Esophagus squamous epithelium (tissue), 5 donors: Measurements from ENCODE around the gene MINDY4. TPM values are rescaled to one million over a fixed set of nuclear protein-coding genes. Genes with fewer than 3 reads are reported as not detected.

Experiments
- DNase-seq: peaks from one replicate; lab custom pipeline; 2025; lab: John Stamatoyannopoulos, UW
- H3K27ac ChIP-seq, 4 donors: fragments of 200-600 bp; sonication (generic); one replicate each; pipeline ENCODE4 v1.5.1; 2016 to 2019; ENCODE audit warnings: mild to moderate bottlenecking in 1 of 4
- H3K27me3 ChIP-seq, 4 donors: fragments of 200-600 bp; sonication (generic); 1 replicate in 3 of 4; 2 replicates in 1 of 4; pipeline versions ENCODE4 v1.5.1 to v1.6.0; 2017 to 2021; ENCODE audit warnings: antibody characterized with exemption in 1 of 4
- H3K36me3 ChIP-seq, 3 donors: fragments of 200-600 bp; sonication (generic); one replicate each; pipeline ENCODE4 v1.5.1; 2016 to 2019
- H3K4me1 ChIP-seq, 3 donors: fragments of 200-600 bp; sonication (generic); one replicate each; pipeline ENCODE4 v1.5.1; 2017 to 2019
- H3K4me3 ChIP-seq, 4 donors: fragments of 200-600 bp; sonication (generic); 1 replicate in 3 of 4; 2 replicates in 1 of 4; pipeline ENCODE4 v1.5.1; 2016 to 2019; ENCODE audit warnings: mild to moderate bottlenecking in 2 of 4, moderate library complexity in 1 of 4
- H3K9me3 ChIP-seq, 3 donors: fragments of 200-600 bp; sonication (generic); one replicate each; pipeline ENCODE4 v1.5.1; 2016 to 2019
- CTCF ChIP-seq, 6 experiments: fragments of 450-650 bp in 4 of 6; fragments of 200-600 bp in 2 of 6; sonication (generic) in 2 of 6; IDR thresholded peaks; one replicate each; pipeline ENCODE4 v1.5.1; 2016 to 2019; ENCODE audit warnings: antibody characterized with exemption in 6 of 6, mild to moderate bottlenecking in 4 of 6, moderate library complexity in 4 of 6
- POLR2A ChIP-seq, 4 donors: fragments of 450-650 bp; IDR thresholded peaks; one replicate each; pipeline ENCODE4 v1.6.1; 2017; ENCODE audit warnings: antibody characterized with exemption in 4 of 4, mild to moderate bottlenecking in 4 of 4, moderate library complexity in 3 of 4
- whole genome bisulfite sequencing, 2 donors: methylation state at CpG; one replicate each; pipeline ENCODE4 v1.1.5; 2018; 5-methylcytosine and 5-hydroxymethylcytosine counted together
- intact Hi-C: fragments of 100-400 bp; cut with DNase I; formaldehyde crosslinking; loops from one replicate; pipeline ENCODE4 v1.15.0; 2022
- total RNA-seq, 4 donors: library from RNA; depleted of rRNA; stranded (reverse); fragments of >200 nt; gene quantifications; one replicate each; pipeline ENCODE4 v1.1.0, GENCODE V29; 2016
- donor health status: DM: yes; HTN: yes; CAD: no.

MINDY4 gene
- total RNA-seq, 4 donors from 2014 or later: 2.5 to 6.3 (median 3.3) TPM

- peak overlapping the region in 2 of 4 donors; percentile 2 to 36 for H3K27ac ChIP-seq
- no peaks in the 10 kb centered on the region for H3K9me3 ChIP-seq
- intact Hi-C loops: loop anchor here (5.0 to 10.0 kb wide), 2 partner anchors 182 to 329 kb away; no protein-coding TSS in a partner anchor
- 33 to 46% methylated on average over 1 of the region's 2 CpGs for WGBS, 2 donors
- no peak for TF ChIP-seq CTCF (IDR thresholded peaks at IDR 0.05)
- no peak for TF ChIP-seq POLR2A (IDR thresholded peaks at IDR 0.05)
- H3K27me3 ChIP-seq: no peaks in the 10 kb centered on the region
- peaks cover 12 to 53% (median 37%) of the 10 kb centered on the region in 3 donors for H3K4me1 ChIP-seq
- no peak overlapping the region for H3K4me3 ChIP-seq
- peaks cover 0 to 24% (median 0%) of the 10 kb centered on the region in 3 donors for H3K36me3 ChIP-seq
- no peak for DNase-seq
These were observed 24.1 kb downstream of the MINDY4 start for GRCh38 chr7:30795161-30795948.

GRCh38 chr7:30796105-30796869 is 25.1 kb downstream of the MINDY4 start:
- H3K36me3 ChIP-seq: peaks cover 0 to 18% (median 0%) of the 10 kb centered on the region in 3 donors
- H3K4me1 ChIP-seq: peaks cover 12 to 62% (median 40%) of the 10 kb centered on the region in 3 donors

GRCh38 chr7:30797176-30798040 is 26.2 kb downstream of the MINDY4 start:
- no peak overlapping the region for H3K4me3 ChIP-seq
- peaks cover 12 to 64% (median 40%) of the 10 kb centered on the region in 3 donors for H3K4me1 ChIP-seq
- no peaks in the 10 kb centered on the region for H3K27me3 ChIP-seq
- H3K27ac ChIP-seq: peak overlapping the region in 3 of 4 donors; percentile 23 to 50 (median 42)
- no peaks in the 10 kb centered on the region for H3K9me3 ChIP-seq
- 51 to 59% methylated on average over 8 of the region's 8 CpGs for WGBS, 2 donors
- H3K36me3 ChIP-seq: peaks cover 0 to 11% (median 0%) of the 10 kb centered on the region in 3 donors
- TF ChIP-seq POLR2A (IDR thresholded peaks at IDR 0.05) (no peak), CTCF (IDR thresholded peaks at IDR 0.05) (no peak)
- DNase-seq: no peak
- intact Hi-C loops: loop anchor here (5.0 to 10.0 kb wide), 2 partner anchors 180 to 327 kb away; no protein-coding TSS in a partner anchor

More at GRCh38 chr7:30796105-30796869, 25.1 kb downstream of the MINDY4 start:
- Histone ChIP-seq H3K27me3 (no peaks in the 10 kb centered on the region), H3K4me3 (no peak overlapping the region), H3K27ac (peak overlapping the region in 2 of 4 donors; percentile 36 to 50), H3K9me3 (no peaks in the 10 kb centered on the region)
- DNase-seq: no peak
- intact Hi-C loops: loop anchor here (5.0 to 10.0 kb wide), 2 partner anchors 181 to 329 kb away; no protein-coding TSS in a partner anchor
- 6 to 32% methylated on average over 1 of the region's 1 CpG for WGBS, 2 donors
- no peak for TF ChIP-seq POLR2A (IDR thresholded peaks at IDR 0.05)
- TF ChIP-seq CTCF (IDR thresholded peaks at IDR 0.05): no peak

GRCh38 chr7:30799206-30799975 is 28.2 kb downstream of the MINDY4 start:
- H3K4me3 ChIP-seq: no peak overlapping the region
- no peaks in the 10 kb centered on the region for H3K36me3 ChIP-seq
- peak overlapping the region in 2 of 4 donors; percentile 52 to 70 for H3K27ac ChIP-seq
- H3K4me1 ChIP-seq: peaks cover 12 to 76% (median 43%) of the 10 kb centered on the region in 3 donors
- WGBS, 2 donors: 14 to 25% methylated on average over 2 of the region's 2 CpGs
- no peak for DNase-seq
- TF ChIP-seq POLR2A (IDR thresholded peaks at IDR 0.05): no peak
- no peak for TF ChIP-seq CTCF (IDR thresholded peaks at IDR 0.05)
- no peaks in the 10 kb centered on the region for H3K9me3 ChIP-seq
- intact Hi-C loops: loop anchor here (5.0 to 10.0 kb wide), 2 partner anchors 178 to 325 kb away; no protein-coding TSS in a partner anchor
- H3K27me3 ChIP-seq: no peaks in the 10 kb centered on the region
